Measurements from ENCODE around the gene GPR153.

The GPR153 gene

GRCh38 chr1:6287431-6287886 lies 26.6 kb upstream of the GPR153 start:
- in situ Hi-C loops (cut with MboI; ENCODE audit: low sequenced_read_pairs), result no loop called here

- in situ Hi-C loops (cut with MboI; ENCODE audit: low sequenced_read_pairs), result no loop called here
Measured at GRCh38 chr1:6287029-6287428, 26.1 kb upstream of the GPR153 start.

- in situ Hi-C loops (cut with MboI; ENCODE audit: low sequenced_read_pairs), result no loop called here
Measured at GRCh38 chr1:6286266-6286665, 25.4 kb upstream of the GPR153 start.

GRCh38 chr1:6285336-6285735 lies 24.4 kb upstream of the GPR153 start:
- in situ Hi-C loops (cut with MboI; ENCODE audit: low sequenced_read_pairs), result no loop called here

GRCh38 chr1:6282577-6283270 lies 21.8 kb upstream of the GPR153 start:
- in situ Hi-C loops (cut with MboI; ENCODE audit: low sequenced_read_pairs), result no loop called here

GRCh38 chr1:6281511-6282402 lies 20.9 kb upstream of the GPR153 start:
- in situ Hi-C loops (cut with MboI; ENCODE audit: low sequenced_read_pairs), result no loop called here

GRCh38 chr1:6280761-6281451 lies 20.0 kb upstream of the GPR153 start:
- in situ Hi-C loops (cut with MboI; ENCODE audit: low sequenced_read_pairs), result no loop called here

- in situ Hi-C loops (cut with MboI; ENCODE audit: low sequenced_read_pairs), result no loop called here
Measured at GRCh38 chr1:6279613-6280383, 18.9 kb upstream of the GPR153 start.

GRCh38 chr1:6279066-6279465 lies 18.2 kb upstream of the GPR153 start:
- in situ Hi-C loops (cut with MboI; ENCODE audit: low sequenced_read_pairs), result no loop called here

GRCh38 chr1:6278263-6278662 lies 17.4 kb upstream of the GPR153 start:
- in situ Hi-C loops (cut with MboI; ENCODE audit: low sequenced_read_pairs), result no loop called here

- in situ Hi-C loops (cut with MboI; ENCODE audit: low sequenced_read_pairs), result no loop called here
Measured at GRCh38 chr1:6276811-6277555, 16.1 kb upstream of the GPR153 start.

- in situ Hi-C loops (cut with MboI; ENCODE audit: low sequenced_read_pairs), result no loop called here
Measured at GRCh38 chr1:6275826-6276782, 15.2 kb upstream of the GPR153 start.

- in situ Hi-C loops (cut with MboI; ENCODE audit: low sequenced_read_pairs), result loop anchor here (25.0 kb wide), 1 partner anchor 138 kb away; the partner anchor contains the start of genes ESPN and HES2
Measured at GRCh38 chr1:6274622-6275139, 13.8 kb upstream of the GPR153 start.

- in situ Hi-C loops (cut with MboI; ENCODE audit: low sequenced_read_pairs), result loop anchor here (25.0 kb wide), 1 partner anchor 138 kb away; the partner anchor contains the start of genes ESPN and HES2
Measured at GRCh38 chr1:6274102-6274501, 13.2 kb upstream of the GPR153 start.

GRCh38 chr1:6273380-6273891 lies 12.5 kb upstream of the GPR153 start:
- in situ Hi-C loops (cut with MboI; ENCODE audit: low sequenced_read_pairs), result loop anchor here (25.0 kb wide), 1 partner anchor 139 kb away; the partner anchor contains the start of genes ESPN and HES2

GRCh38 chr1:6272868-6273267 lies 12.0 kb upstream of the GPR153 start:
- in situ Hi-C loops (cut with MboI; ENCODE audit: low sequenced_read_pairs), result loop anchor here (25.0 kb wide), 1 partner anchor 139 kb away; the partner anchor contains the start of genes ESPN and HES2

GRCh38 chr1:6272452-6272851 lies 11.6 kb upstream of the GPR153 start:
- in situ Hi-C loops (cut with MboI; ENCODE audit: low sequenced_read_pairs), result loop anchor here (25.0 kb wide), 1 partner anchor 140 kb away; the partner anchor contains the start of genes ESPN and HES2

GRCh38 chr1:6271554-6271953 lies 10.7 kb upstream of the GPR153 start:
- in situ Hi-C loops (cut with MboI; ENCODE audit: low sequenced_read_pairs), result loop anchor here (25.0 kb wide), 1 partner anchor 141 kb away; the partner anchor contains the start of genes ESPN and HES2
